GM19463 (cell line): ENCODE measurements around the gene GLI3.

Experiments used
- ATAC-seq: cut with Tn5 transposase; IDR thresholded peaks from one replicate; pipeline ENCODE4 v1.9.1; 2021; ENCODE audit warnings: mild to moderate bottlenecking, moderate library complexity; ENCODE audit not compliant: unreplicated experiment

Gene GLI3

DNA sequence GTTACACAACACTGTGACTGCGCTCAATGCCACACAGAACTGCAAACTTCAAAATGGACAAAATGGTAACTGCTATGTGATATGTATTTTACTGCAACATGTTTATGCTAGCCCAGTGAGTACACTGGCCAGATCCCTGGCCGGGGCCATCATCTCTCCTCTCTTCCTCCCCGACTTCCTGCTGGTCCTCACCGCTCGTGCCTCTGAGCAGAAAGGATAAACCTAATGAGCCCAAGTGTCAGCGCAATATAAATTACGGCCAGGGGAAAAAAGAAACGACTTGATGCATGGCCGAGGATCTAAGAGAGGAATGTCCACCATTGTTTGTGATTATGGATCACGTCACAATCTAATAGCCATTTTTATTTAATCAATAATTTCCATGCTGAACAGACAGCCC, 225.2 kb downstream of the GLI3 start:
- no peak for ATAC-seq

DNA sequence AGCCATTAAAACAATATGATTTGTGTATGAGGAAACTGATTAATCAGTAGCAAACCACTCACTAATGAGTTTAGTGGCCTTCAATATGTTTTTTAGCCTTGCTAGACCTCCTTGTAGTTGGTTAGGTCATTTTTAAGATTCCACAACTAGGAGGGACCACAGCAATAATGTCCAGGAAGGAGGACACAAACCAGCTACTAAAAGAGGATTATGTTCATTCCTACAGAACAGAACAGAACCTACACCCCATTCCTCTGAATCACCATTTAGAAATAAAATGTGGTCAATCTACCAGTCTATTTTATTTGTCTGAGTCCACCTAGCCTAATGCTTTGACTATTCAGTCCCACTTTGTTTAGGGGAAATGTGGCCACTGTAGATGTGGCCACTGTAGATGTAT, 226.3 kb downstream of the GLI3 start:
- ATAC-seq = no peak

DNA sequence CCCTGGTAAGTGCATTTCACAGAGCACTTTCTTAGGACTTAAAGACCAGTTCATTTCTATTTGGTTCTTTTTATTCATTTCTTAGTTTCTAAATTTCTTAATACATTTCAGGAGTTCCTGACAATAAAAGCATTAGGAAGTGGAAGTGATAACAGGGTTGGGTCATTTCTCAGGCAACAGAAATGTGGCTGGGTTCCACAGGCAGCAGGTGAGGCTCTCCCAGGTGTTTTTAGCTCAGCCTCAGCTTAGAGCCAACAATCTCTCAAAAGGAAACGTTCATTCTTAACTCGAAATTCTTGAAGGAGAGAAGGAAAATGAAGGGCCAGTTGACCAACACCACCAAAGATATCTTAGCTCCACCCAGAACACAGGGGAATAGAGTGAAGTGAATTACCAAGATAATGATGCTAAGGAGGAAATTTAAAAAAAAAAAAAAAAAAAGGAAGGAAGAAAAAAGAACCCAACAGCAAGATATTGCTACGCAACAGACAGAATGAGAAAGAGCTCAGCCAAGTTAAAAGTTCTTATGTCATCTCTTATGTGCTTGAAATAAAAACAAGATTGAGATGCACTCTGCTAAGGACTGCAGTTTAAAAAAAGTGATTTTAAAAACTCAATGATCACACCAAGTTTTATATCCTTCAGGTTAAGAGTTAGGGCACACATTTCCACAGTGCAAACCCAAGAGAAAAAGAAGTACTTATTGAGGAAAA, 230.1 kb downstream of the GLI3 start:
- no peak for ATAC-seq

DNA sequence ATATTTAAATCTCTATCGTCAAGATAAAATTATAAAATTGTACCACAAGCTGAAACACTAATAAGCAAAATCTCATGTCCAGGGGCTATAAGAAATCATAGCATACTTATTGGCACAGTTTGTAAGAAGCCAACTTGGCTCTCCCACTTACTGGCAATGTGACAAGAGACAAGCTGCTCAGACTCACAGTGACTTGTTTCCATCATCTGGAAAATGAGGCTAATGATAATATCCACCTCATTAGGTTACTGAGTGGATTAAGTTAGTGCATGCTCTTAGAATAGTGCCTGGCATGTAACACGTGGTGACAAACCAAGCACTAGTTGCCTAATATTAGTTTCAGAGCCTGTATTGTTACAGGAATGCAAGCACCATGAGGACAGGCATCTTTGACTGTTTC, 234.4 kb downstream of the GLI3 start:
- no peak for ATAC-seq

DNA sequence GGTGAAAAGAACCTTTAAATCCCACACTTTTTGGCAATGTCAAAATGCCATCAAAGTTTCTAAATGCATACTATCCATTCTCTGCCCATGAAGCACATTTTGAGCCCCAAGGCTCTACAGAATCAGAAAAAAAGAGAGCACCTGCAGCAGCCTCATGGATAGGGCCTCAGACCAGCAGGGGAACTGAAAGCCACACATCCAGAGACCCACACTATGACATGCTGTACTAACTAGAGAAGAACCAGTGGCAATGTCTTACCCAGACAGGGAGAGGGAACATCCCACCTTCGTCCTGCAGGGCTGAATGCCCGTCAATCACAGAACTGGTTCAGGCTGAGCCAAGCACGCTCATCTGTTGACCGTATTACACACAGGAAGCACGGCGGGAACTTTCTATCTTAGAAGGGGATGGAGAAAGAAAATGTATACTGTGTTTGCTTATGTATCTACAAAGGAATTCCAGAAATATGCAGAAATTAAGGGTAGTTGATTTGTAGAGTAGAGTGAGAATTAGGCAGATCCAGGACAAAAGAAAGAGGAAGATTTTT, 237.2 kb downstream of the GLI3 start:
- ATAC-seq = no peak

DNA sequence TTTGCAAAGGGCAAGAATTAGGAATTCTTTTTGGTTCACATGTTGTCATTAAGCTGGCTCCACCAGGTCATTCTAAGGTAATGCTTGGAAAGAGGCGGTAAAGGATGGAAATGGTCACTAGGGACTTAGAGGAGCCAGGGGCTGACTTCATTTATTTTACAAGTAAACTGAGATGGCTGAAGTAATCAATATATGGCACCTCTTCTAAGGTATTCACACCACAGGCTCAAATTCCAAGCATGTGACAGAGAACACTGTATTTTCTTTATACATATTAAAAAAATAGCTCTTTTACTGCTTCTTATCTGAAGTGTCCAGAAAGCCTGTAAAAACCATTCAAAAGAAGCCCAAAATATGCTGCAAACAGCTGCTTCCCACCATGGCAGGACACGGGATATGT, 239.0 kb downstream of the GLI3 start:
- no peak for ATAC-seq

DNA sequence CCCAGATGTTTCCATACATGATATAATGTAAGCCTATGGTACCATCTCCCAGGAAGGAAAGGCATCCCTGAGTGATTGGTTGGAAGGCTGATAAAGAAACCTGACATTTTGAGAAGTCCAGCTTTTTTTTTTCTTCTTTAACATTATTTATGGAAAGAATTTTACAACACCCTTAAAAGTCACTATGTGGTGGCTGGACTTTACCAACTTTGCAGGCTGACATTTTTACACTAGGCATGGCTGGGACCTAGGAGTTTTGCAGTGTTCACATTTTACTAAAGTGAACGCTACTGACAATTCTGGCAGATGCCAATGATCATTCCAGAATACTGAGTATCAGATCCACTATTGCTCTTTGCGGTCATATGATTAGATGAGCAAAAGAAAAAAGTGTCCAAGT, 239.9 kb downstream of the GLI3 start:
- ATAC-seq = no peak

DNA sequence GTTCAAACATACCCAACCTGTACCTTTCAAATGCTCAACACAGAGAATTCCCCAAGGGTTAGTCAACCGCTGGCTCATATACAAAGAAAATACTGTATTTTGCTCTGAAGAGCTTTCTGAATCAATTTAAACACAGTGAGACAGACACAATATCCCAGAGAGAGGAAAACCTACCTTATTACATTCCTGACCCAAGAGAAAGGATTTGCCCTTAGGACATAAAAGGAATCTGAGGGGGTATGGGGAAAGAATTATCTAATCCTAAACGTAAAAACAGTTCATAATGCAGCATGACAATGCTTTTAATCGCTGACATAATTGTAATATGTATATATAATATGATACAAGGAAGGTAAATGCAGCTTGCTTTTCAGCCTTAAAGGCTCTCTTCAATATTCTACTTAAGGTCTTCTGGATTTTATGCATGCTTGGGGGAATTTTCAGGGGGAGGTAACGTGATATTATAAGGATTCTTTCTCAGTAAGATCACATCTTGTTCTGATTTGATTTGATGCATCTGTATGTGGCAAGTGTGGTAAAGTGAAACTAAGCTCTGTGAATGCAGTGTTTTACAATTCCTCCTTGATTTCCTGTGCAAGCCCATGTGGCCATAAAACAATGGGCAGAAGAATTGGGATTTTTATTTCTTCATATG, 240.5 kb downstream of the GLI3 start:
- no peak for ATAC-seq

DNA sequence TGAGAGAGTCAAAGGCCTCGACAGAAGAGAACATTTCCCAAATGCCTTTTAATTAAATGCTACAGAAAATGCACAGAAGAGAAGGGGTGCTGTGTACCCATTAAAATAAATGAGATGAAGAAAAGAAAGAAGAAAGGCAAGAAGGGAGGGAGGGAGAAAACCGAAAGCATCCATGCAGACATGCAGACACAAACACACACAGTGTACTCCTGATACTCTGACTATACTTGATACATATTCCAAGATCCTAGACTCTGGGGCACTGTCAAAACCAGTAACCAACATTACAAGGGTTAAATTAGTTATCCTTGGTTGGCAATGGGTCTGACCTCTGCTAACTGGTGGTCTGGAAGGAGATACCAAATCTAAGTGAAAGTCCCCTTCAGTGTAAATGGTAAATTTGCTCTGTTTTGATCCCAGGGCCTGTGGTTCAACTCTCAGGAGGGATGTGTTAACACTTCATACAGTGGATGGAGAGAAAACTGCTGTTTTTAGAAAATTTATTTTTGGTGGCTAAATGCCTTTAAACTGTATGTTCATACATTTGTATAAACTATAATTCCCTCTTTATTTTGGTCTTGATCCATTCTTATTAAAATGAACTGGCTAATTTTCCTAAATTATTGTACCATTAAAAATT, 241.3 kb downstream of the GLI3 start:
- no peak for ATAC-seq

DNA sequence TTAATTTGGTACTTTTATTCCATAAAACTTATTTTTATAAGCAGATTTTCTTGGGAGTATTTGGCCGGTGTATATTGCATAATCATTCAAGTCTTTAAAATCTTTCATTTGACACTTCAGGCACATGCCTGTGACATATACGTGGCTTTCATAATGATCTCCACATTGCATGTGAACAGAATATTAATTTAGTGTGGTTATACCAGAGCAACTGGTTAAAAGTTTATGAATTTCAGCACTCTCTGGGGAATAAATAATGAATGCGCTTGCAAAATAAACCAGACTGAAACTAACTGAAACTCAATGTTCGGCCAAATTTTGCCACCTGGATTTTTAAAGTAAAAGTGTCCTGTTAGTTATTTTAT, 242.3 kb downstream of the GLI3 start:
- no peak for ATAC-seq

DNA sequence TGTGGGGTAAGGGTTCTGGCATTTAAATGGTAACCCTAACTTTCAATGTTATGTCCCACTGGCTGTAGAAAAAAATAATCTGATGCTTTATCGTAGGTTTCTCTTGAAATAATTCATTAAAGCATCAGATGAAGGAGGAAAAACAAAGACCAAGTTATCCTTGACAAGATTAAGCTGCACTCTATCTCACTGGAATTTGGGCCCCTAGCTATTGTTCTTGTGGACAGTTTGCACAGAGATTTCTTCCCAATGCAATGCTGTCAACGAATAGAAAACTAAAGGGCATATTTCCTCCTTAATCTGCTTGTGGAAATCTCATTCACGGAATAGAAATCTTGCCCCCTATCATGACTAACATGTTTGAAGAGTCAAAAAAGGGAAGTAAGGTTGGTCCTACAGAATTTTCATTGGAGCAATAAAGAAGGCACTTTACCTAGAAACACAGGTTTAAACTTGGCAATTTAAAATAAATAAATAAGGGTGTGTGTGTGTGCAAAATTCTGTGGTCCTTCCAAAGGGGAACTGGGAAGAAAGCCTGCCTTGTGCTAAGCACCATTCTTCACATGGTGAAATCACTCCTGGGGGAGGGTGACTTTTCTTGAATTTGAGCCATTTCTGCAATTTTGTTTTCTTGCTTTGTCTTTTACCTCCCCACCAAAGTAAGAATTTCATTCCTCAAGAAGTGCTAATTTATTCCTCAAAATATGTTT, 242.8 kb downstream of the GLI3 start:
- ATAC-seq = no peak

DNA sequence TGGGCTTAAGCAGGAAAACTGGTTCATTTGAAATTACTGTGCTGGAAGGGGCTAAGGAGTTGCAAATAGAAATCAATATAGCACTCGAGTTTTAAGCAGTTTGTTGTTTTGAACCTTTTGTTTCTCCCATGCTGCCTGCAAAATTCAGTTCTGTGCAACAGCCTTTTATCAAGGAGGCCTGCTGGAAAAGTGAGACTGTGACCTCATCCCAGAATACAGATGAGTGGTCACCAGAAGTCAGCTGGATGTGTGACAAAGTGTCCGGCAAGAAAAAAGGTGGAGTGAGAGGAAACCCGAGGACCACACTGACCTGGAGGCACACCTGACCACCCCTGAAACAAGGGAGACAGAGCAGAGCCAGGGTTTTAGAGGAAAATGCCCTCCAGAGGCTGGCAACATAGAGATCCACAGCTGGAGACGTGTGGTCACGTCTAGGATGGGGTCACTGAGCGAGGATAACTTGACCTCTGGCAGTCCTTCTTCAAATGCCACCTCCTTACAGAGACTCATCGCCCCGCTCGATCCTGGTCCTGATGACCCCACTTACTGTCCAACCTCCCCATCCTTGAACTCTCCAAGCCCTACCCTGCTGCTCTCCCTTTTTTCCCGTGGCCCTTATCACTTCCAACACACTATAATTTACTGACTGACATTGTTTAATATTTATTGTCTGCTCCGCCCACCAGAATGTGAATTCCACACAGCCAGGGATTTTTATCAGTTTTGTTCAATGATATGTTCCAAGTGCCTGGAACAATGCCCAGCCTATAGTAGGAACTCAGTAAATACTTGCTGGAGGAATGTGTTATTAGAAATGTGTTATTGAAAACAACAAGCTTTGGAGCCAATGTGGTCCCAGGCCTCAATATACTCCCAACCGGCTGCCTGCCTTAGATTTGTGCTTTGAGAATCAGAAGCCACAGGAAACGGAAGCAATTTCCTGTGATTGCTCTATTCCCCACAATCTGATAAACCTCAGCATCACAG, 243.8 kb downstream of the GLI3 start:
- no peak for ATAC-seq

DNA sequence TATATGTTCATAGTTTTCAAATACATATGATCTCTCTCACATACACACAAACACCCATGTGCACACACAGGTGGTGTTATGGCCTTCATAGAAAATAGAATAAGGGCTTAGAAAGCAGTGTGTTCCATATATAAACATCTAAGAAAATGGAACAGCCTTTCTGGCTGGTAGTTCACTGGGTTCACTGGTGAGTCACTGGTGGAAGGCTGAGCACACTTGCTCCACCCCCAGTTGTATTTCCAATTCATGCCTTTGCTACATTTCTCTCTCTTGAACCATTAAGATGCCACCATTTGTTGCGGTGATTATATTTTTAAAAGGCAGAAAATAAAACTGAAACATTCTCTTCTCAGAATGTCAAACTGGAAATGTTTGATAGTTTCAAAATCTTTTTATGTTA, 252.1 kb downstream of the GLI3 start:
- ATAC-seq = no peak

DNA sequence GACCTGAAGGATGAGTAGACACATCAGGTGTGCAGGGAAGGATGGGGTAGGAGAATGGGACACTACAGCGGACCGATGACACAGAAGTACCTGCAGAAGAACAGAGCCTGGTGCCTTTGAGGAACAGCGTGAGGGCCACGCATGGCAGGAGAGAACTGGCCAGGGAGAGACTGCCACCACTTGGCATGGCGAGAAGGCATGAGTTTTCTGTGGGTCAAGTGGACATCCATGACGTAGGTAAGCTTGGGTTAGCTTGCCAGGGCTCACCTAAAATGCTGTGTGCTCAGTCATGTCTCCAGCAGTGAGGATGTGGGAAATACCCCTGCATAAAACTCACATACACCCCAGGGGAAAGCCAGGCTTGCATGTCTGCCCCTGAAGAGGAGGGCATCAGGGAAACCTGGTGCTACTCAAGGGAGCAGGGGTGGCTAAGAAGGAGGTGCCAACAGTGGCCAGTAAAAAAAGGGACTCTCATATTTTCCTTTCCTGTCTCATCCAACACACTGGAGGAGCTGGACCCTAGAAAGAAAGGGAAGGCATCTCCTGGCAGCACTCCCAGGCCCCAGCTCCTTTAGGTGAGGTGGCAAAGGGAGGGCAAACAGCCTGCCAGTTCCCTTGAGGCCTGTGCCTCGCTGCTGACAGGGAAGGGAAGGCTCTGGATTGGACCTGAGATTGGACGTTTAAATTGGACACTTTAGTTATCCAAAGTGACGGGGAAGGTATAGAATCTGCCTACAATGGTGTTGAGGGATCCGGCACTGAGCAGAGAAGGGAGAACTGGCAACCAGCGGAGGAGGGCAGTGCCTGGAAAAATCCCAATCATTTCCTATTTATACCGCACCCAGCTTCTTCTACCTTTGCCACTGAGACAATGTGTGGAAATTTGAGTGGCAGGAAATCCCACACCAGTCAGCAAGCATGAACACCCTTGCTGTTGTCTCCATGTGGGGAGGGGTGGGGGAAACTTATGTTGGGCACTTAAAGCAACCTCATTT, 255.7 kb downstream of the GLI3 start:
- no peak for ATAC-seq

DNA sequence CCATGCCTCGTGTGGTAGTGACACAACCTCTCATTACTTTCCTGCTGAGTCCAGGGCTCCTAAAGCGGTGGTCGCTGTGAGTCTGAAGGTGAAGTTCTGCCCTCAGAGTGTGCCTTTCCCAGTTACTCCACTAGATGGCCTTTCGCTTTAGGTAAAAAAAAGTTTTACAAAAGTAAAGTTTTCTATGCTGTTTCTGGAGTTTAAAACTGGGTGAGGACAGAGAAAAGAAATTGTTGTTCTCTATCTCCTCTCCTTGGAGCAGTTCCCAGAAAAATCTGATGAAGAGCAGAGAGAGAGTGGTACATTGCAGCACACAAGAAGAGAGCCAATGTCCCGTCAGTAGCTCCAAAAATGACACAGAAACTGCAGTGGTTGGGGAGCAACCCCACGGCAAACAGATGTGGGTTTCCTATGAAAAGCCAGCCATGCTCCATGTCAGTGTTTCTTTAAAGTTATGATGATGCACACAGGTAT, 257.1 kb downstream of the GLI3 start:
- ATAC-seq = no peak

DNA sequence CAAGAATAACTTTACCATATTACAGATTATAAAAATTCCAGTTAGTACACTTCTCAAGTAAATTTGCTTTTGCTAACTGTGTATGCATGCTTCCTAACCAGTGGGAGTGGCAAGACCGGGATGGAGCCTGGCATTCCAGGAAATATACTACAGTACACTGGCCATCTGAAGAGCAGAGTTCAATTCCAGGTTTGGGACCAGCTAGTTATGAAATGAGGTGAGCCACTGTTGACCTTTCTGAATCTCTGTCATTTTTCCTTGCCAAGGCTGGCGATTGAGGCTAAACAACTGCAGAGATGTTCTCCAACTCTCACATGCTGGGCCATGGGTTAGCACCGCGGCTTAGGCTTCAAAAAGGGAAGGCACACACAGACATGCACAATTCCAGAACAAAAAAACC, 258.2 kb downstream of the GLI3 start:
- no peak for ATAC-seq

DNA sequence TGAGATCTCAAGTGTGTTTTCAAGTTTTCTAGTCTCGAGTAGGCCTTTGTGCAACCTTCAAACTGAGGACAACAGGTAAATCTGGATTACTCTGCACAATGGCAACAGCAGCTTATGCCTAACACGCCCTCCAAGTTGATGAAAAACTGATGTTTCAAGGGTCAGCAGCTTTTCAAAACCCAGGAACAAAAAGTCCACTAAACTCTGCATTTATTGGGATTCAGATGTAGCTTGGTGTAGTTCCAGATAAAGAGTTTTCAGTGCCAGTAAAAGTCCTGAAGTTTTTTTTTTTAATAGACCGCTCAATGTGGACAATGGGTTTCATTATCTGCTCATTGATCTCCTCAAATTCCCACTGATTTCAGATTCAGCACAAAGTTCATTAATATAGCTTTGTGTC, 259.3 kb downstream of the GLI3 start:
- no peak for ATAC-seq

DNA sequence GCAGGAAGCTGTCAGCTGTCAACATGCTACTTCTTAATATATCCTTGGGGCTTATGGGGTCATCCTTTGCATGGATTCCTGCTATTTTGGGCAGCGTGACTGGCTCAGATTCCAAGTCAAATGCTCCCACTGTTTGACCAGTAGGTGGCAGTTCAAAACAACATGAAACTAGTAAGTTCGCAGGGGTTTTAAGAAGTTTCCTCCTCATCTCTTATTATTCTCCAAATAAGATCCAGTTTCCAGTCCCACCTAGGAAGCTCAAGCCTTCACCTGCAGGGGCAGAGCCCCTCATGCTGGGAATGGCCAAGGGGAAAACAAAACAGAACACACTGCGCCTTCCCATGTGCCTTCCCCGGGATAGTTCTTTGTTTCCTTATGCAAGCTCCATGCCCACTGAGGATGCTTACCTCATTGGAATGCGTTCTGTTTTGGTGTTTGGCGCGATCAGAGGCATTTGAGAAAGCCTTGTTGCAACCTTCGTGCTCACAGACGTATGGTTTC, 259.8 kb downstream of the GLI3 start:
- ATAC-seq = no peak

DNA sequence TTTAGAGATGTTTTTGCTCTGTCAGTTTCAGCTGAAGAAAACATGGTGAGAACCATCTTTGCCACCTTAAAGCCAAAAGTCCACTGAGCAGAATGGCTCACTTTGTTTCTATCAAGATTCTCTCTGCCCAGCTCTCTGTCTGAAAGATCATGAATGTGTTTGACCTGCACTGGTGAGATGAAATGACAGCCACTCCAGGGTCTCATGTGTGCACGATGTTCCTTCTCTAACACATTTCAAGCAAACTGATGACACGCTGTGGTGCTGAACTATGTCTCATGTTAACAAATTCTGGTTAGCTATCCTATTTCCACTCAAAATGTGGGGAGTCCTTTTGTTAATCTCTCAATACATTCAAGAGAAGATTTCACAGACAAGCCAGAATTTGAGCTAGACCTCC, 260.6 kb downstream of the GLI3 start:
- ATAC-seq = no peak
